GM04504 (cell line): ENCODE results near the gene SPRED2.

Source experiments
- DNase-seq: peaks from one replicate; pipeline ENCODE4 v3.0.0-alpha.2; 2012; ENCODE audit warnings: low read depth

The SPRED2 gene

DNA sequence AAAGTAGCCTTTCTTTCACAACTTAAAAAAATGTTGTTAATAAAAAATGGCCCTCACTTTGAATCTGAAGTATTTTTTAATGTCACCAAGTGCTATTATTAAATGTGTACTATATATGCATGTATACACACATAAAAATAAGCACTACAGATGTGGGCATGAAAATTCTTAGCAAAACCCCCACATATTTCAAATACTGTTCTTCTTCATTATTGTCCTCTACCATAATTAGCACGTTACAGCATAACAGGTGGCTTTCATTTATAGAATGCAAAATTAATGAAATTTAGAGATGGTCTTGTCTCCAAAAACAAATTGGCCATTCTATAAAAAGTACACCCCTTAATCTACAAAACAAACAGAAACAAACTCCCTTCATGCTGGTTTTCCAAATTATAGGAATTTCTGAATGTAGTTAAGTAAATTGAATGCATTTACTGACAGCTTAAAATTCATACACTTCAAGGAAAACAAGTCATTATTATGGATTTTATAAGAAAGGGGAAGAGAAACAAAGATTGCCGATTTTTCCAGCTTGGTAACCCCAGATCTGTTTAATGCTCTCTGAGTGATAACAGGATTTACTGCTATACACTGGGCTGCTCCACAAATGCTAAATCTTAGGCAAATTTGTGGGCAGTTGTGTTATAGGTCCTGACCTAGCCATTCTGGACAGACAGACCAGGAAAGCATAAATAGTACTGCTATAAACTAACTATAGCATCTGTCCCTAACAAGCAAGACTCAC lies 67.2 kb downstream of the SPRED2 start:
- DNase-seq = no peak

GRCh38 chr2:65363879-65364666 lies 68.3 kb downstream of the SPRED2 start:
- DNase-seq = no peak

GRCh38 chr2:65361623-65362022 lies 70.8 kb downstream of the SPRED2 start:
- no peak for DNase-seq

DNA sequence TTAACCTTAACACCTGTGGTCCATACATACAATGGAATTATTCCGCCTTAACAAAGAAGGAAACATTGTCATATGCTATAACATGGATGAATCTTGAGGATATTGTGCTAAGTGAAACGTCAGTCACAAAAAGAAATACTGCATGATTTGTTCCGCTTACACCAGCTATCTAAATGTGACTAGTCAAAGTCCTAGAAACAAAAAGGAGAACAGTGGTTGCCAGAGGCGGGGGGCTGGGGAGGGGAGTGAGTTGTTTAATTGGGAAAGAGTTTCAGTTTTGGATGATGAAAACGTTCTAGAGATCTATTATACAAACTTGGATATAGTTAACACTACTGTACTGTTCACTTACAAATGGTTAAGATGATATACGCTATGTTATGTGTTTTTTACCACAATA lies 72.0 kb downstream of the SPRED2 start:
- DNase-seq = no peak

DNA sequence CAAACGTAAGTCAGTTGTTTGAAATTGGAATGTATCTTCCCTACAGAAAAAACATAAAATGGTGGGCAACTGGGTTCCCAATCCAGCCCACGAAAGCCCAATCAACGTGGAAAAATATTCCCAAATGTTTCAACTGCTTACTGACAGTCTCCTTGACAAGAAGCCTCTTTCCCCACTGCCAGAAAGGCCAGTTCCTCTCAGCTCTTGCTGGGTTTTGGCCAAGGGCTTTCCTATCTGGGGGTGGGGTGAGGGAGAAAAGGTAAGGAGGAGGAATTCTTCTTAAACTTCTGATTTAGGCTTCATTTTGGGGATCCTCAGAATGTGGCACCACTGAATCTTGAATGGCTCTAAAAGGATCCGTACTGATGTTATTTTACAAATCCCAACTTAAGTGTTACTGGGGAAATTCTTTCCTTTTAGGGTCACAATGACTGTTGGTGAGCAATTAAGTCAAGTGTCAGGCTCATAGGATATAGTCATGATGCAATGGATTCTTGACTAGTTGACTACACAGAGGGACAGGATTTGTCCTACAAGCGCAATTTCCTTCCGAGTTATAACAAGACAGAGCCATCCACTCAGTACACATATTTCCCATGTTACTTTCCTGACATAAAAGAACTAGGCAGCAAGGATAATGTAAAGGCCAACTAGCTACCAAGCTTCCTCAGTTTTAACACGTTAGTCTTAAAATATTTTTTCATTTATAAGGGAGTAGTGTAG lies 73.6 kb downstream of the SPRED2 start:
- no peak for DNase-seq

DNA sequence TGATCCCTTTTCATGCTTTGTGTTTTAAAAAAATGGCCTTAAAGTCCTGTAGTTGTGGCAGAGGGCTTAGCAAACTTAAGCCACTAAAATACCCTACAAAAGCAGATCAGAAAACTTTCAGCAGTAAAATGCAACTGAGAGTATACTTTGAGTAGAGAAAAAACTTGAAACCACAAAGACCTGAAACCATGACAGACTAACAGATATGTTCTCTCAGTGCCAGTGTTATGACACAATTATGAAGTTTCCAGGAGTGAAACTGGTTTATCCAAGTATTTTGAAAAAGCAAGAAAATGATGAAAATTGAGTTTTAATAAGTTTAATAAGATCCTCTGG lies 74.5 kb downstream of the SPRED2 start:
- no peak for DNase-seq

GRCh38 chr2:65357095-65357958 lies 75.1 kb downstream of the SPRED2 start:
- DNase-seq = no peak

GRCh38 chr2:65355186-65355831 lies 77.1 kb downstream of the SPRED2 start:
- DNase-seq = no peak

GRCh38 chr2:65354773-65355172 lies 77.6 kb downstream of the SPRED2 start:
- no peak for DNase-seq

DNA sequence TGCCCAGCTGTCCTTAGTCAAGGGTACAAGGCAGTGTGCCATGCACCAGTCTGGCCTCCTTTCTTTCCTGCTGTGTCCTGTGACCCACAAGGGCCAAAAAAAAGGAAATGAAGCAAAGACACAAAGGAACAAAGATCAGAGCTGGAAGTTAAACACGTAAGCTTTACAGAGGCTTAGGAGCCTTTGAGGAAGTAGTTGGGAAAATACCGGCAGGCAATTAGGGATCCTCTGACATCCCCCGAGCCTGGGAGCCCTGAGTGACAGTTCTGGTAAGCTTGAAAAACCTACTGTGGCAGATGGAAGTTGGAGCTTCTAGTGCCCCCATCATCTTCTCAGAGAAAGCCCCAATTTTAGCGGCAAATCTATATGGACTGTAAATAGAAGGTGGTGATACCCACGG lies 78.5 kb downstream of the SPRED2 start:
- no peak for DNase-seq

GRCh38 chr2:65353046-65353445 lies 79.4 kb downstream of the SPRED2 start:
- DNase-seq = no peak

- no peak for DNase-seq
Observed at GRCh38 chr2:65351948-65352595, 80.3 kb downstream of the SPRED2 start.

- DNase-seq = no peak
Observed at GRCh38 chr2:65351234-65351947, 81.0 kb downstream of the SPRED2 start.

DNA sequence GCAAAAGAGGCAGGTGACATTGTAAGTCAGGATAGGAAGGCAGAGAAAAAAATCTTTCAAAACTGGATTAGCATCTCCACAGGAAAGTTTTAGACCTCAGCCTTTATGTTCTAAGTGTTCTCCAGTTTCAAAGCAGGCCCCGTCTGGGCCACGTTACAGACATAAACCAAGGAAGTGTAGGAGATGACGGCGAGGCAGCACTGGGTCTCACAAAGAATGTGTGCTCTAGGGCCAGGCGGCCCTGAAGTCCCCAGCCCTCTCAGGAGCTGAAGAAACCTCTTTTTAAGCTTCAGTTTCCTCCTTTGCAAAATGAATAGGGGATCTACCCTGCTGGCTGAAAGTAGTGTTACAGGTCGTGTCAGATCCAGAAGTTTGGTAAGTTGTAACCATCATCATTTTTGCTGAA lies 81.7 kb downstream of the SPRED2 start:
- no peak for DNase-seq

DNA sequence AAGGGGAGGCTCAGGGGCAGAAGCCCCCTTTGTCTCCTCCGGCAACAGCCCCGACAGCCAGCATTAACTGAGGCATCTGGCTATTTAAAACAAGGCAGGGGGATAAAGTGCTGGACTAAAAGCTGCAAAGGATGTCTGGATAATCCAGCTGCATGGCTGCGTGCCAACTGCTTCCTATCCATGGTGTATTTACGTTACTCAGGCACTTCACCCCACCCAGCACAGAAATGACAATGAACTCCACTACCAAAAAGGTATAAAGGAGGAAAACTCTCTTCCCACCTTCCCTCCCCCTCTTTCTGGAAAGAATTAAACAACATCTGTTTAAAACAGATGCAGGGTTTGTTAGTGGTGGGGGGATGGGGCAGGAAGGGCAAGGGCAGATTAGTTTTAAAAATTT lies 82.5 kb downstream of the SPRED2 start:
- DNase-seq = no peak

DNA sequence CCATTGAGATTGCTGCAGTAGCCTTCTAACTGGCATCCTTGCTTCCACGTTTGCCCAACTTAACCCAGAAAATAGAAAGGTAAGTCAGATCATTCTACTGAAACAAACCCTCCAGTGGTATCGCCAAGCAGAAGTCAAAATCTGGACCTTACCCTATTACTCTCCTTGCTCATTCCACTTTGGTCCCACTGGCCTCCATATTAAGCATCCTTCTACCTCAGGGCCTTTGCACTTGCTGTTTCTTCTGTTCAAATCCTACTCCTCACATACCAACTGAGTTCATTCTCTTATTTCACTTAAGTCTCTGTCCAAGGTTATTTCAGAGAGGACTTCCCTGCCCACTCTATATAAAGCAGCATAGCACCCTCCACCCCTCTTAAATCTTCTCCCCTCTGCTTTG lies 84.5 kb downstream of the SPRED2 start:
- DNase-seq = no peak

DNA sequence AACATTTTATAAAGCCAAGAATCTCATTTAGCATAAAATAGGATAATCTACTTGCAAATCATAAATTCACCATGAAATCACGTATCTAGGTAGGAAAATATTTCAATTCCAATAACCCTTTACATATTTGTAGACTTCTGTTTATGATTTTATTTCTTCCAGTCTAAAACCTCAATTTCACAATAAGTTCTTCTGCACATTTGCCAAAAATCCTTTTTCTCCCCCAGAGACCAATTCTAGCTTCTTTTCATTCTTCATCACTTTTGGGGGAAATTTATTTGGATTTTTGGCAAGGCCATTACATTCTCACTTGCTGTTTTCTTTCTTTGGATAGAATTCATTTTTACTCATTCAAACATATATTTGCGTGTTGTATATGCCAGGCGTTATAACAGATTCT lies 86.8 kb downstream of the SPRED2 start:
- DNase-seq = no peak

- DNase-seq = no peak
Observed at GRCh38 chr2:65344689-65345088, 87.7 kb downstream of the SPRED2 start.

- no peak for DNase-seq
Observed at GRCh38 chr2:65344182-65344581, 88.2 kb downstream of the SPRED2 start.

DNA sequence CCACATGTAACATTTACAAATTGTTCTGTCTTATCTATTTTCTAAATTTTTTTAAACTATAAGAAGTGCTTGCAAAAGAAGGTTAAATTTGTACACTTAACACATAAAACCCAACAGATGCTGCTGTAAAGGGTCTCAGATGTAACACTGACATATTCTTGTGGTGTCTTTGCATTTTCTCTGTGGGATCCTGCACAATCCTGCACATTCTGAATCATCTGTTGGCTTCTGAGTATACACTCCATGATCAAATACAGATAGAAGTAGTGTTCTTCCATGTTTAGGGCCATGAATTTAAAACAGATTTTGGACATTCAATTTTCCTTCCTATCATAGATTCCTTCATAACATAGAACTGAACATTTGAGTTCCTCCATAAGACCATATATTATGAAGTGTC lies 89.0 kb downstream of the SPRED2 start:
- no peak for DNase-seq
